ENCODE results near the gene DTL.

The DTL gene

DNA sequence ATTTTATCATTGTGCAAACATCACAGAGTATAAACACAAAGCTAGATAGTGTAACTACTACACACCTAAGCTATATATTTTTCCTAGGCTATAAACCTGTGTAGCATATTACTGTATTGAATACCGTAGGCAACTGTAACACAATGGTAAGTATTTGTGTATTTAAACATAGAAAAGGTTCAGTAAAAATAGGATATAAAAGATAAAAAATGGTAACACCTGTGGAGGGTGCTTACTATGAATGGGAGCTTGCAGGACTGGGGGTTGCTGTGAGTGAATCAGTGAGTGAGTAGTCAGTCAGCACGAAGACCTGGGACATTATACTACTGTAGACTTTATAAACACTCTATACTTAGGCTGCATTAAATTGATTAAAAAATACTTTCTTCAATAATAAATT is 4.1 kb downstream of the DTL start:
- no peak for DNase-seq

DNA sequence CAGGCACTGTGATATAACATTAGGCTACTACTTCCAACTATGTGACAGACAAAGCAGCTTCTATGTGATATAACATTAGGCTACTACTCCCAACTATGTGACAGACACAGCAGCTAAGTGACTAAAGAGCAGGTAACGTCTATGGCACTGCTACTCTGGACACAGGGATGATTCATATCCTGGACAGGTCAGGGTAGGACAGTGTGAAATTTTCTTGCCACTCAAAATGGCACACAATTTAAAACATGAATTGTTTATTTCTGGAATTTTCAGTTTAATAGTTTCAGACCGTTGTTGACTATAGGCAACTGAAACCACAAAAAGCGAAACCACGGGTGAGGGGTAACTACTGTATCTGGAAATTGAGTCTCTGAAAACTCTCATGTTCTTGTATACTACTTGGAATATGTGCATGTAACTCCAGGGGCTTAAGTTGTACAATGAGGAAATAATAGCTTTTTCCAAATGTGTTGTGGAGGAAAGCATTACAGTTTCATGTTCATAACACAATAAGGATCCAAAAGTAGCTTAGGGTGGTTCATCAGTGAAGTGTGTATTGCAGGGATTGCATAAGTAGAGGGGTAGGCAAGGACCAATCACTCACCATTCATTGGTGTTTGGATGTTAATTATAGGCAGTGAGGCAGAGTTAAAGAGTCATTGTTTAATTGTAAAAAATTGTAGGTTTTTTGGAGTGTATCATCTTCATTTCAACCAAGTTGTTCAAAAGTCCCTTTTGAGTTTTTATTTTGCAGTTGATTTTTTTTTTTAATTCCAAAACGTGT is 5.3 kb downstream of the DTL start:
- DNase-seq, result no peak

DNA sequence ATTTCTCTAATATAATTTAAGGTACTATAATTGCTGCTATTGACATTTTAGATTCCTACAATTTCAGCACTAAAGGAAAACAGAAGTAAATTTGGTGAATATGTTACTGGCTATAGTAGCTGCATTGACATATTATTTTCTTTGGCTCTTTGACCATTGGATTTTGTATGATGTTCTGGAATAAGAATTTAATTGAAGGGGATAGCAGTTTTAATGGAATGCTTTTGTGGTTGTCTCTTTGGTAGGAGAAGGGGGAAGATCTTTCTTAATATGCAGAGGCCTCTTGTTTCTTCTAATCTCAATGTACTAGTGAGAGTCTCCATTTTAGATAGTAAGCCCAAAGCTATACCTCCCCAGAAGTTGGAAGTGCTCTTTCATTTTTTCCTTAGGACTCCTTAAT is 6.9 kb downstream of the DTL start:
- DNase-seq, result no peak

DNA sequence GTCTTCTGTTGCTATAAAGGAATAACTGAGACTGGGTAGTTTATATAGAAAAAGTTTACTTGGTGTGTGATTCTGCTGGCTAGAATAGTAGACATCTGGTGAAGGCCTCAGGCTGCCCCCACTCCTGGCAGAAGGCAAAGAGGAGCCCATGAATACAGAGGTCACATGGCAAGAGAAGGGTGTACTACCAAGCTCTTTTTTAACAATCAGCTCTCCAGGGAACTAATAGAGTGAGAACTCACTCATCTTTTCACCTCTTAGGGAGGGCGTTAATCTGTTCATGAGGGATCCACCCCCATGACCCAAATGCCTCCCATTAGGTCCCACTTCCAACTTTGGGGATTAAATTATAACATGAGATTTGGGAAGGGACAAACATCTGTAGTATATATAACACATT is 9.3 kb downstream of the DTL start:
- no peak for DNase-seq

DNA sequence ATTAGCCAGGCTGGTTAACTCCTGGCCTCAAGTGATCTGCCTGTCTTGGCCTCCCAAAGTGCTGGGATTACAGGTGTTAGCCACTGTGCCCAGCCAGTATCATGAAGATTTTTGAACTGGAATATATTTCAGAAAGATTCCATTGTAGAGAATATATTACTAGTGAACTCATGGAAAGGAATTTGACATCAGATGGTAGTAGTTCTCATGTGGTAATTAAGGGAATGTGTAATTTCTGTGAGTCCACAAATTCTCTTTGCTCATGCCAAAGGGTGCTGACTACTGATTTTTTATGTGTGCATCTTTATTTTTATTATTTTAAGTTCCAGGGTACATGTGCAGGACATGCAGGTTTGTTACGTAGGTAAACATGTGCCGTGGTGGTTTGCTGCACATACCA is 10.4 kb downstream of the DTL start:
- no peak for DNase-seq

DNA sequence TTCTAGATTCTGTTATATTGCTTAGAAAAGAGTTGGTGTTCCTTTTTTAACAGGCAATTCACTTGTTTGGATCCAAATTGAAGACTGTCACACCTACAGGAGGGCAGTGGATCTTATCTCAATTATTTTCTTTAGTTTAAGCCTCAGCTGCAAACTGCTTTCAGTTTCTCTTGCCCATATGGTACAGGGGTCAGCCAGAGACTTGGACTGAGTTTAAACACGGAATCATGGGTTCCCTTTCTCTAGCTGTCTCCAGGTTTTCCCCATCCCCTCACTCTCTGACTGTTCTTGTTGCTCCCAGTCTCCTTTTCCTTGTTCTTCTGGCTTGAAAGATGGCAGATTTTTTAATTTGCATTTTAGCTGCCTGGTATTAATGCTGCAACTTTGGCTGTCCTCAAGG is 18.4 kb downstream of the DTL start:
- DNase-seq, result no peak

DNA sequence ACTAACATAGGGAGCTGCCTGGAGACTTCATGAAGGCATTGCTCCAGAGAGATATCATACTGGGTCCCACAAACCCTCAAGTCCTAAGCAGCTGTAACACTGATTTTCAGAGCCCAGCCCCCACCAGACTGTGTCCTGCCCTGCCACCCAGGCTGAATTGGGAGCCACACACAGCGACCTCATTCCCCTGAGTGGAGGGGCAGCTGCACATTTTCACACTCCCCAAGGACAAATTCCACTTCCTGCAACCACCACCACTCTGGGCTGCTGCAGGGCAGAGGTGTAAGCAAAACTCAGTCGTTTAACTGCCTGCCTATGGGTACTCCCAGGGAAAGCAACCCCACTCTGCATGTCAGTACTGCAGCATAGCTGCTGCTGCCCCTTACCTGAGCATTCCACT is 19.8 kb downstream of the DTL start:
- no peak for DNase-seq

DNA sequence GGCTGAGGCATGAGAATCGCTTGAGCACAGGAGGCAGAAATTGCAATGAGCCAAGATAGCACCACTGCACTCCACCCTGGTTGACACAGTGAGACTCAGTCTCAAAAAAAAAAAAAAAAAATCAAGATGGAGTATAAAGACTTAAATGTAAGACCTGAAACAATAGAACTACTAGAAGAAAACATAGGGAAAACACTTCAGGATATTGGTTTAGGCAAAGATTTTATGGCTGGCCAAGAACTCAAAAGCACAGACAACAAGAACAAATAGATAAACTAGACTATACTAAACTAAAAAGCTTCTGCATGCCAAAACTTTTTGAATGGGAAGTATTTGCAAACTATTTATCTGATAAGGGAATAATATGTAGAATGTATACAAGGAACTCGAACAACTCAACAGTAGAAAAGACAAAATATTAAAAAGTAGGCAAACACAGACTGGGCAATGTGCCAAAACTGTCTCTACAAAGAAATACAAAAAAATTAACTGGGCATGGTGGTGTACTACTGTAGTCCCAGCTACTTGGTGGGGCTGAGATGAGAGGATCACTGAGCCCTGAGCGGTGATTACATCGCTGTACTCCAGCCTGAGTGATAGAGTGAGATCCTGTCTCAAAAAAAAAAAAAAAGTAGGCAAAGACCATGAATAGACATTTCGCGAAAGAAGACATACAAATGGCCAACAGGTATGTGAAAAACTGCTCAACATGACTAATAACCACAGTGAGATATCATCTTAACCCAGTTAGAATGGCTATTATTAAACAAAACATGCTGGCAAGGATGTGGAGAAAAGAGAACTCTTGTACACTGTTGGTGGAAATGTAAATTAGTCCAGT is 25.3 kb downstream of the DTL start:
- DNase-seq, result no peak

DNA sequence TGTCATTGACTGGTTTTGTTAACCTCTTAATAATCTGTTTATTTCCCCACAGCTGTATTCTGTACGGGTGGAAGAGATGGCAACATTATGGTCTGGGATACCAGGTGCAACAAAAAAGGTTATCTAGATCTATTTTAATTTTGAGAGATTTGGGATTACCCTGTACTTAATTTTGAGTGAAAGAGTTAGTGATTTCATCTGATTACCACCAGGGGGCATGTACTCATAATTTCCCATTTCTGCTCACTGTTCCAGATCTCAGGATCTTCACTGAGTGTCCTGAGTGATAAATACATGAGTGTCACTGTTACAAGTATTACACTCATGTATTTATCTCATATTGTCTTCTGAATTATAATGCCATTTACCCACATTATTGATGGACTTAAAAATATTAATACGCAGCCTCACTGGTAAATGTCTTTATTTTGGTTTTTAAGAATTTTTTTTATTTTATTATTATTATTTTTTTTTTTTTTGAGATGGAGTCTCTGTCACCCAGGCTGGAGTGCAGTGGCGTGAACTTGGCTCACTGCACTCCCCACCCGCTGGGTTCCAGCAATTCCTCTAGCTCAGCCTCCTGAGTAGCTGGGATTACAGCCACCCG is 27.4 kb downstream of the DTL start:
- peak; percentile 83 for DNase-seq

DNA sequence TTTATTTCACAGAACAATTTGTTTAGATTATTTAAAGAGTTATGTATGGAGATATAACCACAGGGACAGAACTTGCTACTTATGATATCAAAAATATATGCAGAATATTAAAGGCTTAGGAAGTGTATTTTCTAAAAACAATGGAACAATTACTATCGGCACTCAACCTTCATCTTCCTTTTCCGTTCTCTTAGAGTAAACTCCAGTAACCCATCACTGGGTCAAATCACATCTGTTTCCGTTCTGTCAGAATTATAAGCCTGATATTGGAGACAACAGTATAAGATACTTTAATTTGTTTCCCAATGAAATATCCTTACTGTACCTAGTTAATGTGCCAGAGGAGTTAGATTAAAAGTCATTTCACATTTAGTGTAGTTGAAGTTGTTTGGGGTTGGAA is 32.2 kb downstream of the DTL start:
- DNase-seq, result no peak

DNA sequence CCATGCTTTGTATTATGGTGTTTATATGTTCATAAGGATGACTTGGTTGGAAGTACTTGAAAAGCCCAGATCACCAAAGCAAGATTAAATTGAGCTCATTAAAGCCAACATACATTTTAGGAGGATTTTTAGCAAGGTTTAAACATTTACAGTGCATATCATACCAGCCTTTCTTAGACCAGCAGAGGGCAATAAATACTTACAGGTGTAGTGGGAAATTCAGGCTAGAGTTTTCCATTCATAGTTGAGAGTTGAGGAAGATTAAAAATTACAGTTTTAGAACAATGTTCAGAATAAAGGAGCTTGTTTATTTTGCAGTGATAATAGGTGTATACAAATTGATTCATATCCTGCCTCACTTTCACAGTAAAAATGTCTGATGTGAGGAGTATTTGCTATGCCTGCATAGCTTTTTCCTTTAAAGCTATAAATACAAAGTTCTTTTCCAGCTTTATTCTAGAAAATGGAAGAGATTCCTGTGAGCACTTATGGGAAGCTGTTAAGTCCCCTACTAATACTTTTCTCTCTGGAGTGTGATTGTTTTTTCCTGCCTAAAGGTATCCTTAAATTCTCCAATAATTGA is 35.3 kb downstream of the DTL start:
- DNase-seq, result peak; percentile 59

DNA sequence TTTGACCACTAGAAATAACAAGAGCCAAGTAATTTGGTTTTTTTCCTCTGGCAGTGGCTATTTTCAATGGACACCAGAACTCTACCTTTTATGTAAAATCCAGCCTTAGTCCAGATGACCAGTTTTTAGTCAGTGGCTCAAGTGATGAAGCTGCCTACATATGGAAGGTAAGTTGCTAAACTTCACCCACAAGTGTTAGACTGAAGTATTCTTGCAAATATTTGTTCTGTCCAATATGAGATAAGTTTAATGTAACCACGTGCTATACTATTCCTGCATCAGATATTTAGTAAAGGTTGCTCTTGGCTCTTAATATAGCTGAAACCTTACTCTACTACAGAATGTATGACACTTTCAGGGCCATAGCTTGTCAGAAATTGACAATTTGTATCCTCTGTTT is 36.5 kb downstream of the DTL start:
- DNase-seq, result no peak

DNA sequence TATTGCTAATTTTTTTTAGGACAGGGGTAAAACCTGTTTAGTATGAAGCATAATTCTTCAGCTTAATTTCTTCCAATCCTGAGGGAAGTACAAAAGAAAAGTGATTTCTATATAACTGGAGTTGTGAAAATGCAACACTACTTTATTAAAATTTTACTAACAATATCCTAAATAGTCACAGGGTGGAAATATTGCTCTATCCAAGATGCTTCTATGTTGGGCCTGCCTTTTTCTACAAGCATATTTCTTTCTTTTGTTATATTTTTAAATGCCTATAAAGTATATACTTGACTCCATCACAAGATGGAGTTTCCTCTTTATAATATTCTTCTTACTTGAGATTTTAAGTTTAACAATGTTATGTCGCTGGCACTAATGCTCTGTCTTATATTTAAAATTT is 37.9 kb downstream of the DTL start:
- DNase-seq, result no peak

DNA sequence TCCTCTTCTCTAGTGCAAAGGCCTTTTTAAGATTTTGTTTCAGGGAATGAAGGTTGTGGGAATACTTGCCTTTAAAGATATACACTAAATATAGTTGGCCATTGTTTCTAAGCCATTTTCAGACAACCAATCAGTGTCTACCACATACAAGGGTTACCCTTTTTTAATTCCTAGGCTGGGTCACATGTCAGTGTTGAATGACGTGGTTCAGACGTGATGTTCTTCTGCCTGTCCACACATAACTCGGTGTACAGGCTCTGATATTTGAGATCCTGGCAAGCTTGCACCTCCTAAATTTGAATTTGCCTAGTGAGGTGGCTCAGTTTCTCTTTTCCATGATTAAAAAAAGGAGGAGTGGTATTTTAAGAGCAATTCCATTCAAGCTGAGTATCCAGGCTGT is 38.8 kb downstream of the DTL start:
- no peak for DNase-seq

DNA sequence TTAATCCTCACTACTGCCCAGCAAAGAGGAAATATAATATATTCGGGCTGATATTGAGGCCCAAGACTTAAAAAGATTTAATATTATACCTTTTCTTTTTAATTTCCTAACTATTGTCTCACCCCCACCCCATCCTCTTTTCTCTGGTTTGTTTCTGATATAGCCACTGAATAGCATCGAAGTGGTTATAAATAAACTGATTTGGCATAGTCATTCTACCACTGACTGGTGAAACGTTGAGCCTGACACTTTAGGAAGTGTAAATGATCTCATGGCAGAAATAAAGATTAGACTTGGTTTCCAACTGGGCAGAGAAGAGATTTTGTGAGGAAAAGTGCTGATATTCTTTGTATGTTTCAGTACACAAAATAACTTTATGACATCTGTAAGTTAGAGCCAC is 39.3 kb downstream of the DTL start:
- no peak for DNase-seq

DNA sequence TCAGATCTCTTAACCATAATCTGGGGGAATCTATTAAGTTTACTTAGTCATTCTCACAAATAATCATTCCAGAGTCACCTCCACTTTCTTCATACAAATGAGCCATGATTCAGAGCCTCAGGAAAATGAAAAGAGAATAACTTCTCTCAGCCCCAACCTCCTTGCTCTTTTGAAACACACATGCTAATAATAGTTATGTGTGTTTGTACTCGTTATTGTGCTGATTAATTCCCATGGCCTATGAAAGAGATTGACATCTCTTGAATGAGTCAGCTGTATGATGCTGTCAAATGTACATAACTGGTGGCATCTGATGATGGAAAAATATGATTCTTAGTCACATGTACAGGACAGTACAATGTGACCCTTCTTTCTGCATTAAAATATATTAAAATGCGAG is 41.5 kb downstream of the DTL start:
- no peak for DNase-seq

DNA sequence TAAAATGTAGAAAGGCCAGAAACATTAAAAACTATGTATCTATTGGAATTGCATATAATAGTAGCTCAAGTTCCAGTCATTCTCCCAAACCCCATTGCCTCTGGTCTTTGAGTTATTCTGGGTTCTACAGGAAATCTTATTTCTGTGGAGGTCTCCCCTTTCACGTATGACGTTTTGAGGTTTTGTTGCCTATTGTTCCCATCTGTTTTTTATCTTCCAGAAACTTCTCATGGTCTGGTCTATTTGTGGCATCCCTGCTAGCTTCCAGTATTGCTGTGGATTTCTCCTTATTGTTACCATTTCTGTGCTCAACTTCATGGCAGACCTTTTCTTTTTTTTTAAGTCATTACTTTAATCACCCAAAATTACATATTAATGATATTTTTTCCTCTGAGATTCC is 43.3 kb downstream of the DTL start:
- no peak for DNase-seq

DNA sequence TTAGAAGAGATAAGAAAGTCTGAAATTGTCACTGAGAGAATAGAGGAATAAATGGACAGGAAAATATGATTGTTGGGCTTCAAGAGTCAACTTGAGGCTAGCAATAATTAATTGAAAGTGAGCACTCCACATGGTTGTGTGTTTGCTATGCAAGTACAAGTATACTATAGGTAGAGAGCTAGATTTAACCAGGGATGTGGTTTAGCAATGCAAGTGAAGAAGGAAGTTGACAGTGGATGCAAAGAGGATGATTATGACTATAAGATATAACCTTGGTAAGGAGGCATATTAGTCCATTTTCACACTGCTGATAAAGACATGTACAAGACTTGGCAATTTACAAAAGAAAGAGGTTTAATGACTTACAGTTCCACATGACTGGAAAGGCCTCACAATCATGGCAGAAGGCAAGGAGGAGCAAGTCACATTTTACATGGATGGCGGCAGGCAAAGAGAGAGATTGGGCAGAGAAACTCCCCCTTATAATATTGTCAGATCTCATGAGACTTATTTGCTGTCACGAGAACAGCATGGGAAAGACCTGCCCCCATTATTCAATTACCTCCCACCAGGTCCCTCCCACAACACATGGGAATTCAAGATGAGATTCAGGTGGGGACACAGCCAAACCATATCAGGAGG is 47.3 kb downstream of the DTL start:
- no peak for DNase-seq

DNA sequence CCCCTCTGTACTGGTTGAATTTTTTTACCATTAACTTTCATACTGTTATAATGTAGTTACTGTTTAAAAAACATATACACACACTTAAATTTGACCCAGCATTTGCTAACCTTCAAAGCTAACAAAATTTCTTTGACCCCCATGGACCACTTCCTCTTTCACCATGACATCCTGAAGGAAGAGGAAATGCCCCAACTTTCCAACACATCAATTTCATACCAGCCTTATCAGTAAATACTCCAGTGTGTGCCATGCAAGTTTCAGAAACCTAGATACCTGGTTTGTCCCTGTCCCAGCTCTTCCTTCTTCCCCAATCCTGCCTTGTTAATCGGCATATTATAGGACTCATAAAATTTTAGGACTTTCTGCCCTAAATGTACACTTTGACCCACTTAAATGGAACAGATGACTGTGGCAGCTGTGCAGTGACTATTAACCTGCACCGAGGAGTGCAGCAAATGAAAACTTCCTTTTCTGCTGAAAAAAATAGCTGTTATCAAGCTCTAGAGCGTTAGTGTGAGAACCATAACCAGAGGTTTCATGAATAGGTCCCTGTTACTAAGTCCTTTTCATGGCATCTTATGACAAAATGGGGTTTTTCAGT is 54.1 kb downstream of the DTL start:
- DNase-seq, result no peak

DNA sequence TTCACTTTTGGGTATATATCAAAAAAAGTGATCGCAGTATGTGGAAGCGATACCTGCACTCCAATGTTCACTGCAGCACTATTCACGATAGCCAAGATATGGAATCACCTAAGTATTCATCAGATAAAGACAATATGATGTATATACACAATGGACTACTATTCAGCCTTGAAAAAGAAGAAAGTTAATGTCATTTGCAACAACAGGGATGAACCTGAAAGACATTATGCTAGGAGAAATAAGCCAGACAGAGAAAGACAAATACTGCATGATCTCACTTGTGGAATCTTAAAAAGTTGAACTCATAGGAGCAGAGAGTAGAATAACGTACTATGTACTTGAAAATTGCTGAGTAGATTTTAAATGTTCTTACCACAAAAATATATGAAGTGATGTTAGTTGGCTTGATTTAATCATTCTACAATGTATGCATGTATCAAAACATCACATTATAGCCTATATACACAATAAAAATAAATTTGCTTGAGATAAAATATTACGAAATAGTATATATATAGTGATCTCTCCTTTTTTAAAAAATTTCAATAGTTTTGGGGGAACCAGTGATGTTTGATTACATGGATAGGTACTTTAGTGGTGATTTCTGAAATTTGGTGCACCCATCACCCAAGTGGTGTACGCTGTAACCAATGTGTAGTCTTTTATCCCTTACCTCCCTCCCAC is 56.0 kb downstream of the DTL start:
- no peak for DNase-seq

DNA sequence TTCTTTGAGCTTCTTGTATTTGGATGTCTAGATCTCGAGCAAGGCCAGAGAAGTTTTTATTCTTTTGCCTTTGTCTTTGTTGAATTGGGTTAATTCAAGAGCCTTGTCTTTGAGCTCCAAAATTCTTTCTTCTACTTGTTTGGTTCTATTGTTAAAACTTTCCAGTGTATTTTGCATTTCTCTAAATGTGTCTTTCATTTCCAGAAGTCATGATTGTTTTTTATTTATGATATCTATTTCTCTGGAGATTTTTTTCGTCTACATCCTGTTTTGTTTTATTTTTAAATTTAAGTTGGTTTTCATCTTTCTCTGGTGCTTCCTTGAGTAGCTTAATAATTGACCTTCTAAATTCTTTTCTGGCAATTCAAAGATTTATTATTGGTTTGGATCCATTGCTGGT is 61.8 kb downstream of the DTL start:
- DNase-seq, result no peak

DNA sequence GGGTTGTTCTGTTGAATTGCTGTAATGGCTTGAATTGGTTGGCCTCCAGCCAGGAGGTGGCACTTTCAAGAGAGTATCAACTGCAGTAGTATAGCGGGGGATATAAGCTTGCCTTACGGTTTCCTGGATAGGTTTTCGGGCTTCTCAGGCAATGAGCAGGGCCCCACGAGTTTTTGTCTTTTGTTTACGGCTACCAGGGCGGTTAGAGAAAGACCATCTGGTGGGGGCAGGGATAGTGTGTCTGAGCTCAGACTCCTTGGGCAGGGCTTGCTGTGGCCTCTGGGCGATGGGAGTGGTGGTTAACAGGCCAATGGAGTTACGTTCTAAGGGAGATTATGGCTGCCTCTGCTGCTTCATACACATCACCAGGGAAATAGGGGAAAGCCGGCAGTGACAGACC is 62.8 kb downstream of the DTL start:
- DNase-seq, result peak; percentile 63

Measured in NCI-H82 (cell line).